Amniotic stem cell (primary cell): ENCODE data around the gene GALNT8.
"Not testable (repeated sequence)": the region's sequence is repeated elsewhere in the genome, so short reads cannot be mapped to it uniquely, and the experiment has no call there.

Source experiments
- DNase-seq: peaks from one replicate; lab custom pipeline; 2025; lab: John Stamatoyannopoulos, UW

The GALNT8 gene, protein sequence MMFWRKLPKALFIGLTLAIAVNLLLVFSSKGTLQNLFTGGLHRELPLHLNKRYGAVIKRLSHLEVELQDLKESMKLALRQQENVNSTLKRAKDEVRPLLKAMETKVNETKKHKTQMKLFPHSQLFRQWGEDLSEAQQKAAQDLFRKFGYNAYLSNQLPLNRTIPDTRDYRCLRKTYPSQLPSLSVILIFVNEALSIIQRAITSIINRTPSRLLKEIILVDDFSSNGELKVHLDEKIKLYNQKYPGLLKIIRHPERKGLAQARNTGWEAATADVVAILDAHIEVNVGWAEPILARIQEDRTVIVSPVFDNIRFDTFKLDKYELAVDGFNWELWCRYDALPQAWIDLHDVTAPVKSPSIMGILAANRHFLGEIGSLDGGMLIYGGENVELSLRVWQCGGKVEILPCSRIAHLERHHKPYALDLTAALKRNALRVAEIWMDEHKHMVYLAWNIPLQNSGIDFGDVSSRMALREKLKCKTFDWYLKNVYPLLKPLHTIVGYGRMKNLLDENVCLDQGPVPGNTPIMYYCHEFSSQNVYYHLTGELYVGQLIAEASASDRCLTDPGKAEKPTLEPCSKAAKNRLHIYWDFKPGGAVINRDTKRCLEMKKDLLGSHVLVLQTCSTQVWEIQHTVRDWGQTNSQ

GRCh38 chr12:4719821-4720636 lies at the start of gene GALNT8:
TSS of gene GALNT8 (plus strand) at chr12:4720400. CDS start at chr12:4720678, 278 bp downstream.
- no peak for DNase-seq

DNA sequence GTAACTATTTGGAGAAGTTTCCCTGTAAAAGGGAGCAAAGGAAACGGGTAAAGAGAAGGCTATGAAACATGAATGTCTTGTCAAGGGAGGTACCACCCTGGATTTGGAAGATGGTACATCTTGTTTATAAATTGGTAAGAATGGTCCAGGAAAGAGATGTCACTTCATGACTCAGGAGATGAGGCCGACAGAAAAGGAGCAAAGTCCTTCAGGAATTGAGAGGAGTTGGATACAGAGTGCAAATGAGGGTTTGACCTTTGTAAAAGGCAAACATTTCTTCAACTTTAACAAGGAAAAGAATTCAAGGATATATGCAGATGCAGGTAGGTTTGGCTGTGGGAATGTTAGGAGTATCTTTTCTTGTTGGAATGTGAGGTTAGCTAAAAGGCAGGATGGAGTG lies 40.5 kb upstream of the GALNT8 start:
- DNase-seq, result no peak

- no peak for DNase-seq
Measured at GRCh38 chr12:4681732-4682131, 38.5 kb upstream of the GALNT8 start.

GRCh38 chr12:4685317-4685716 lies 34.9 kb upstream of the GALNT8 start:
- DNase-seq, result no peak

DNA sequence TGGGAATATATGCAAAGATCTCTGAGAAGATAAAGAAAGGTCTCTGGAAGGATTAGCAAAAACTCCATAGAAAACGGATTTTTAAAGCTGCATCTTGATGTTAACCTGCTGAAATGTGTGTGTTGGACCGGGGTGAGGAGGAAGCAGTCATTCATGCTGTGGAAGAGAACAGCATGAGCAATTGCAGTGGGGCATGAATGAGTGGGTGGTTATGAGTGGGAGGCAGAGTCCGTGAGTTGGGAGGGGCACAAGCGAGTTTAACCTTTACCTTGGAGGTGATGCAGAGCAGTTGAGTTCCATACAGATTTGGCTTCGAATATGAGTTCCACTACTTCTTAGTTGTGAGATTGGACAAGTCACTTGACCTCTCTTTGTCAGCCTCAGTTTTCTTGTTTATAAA lies 29.4 kb upstream of the GALNT8 start:
- DNase-seq, result no peak

DNA sequence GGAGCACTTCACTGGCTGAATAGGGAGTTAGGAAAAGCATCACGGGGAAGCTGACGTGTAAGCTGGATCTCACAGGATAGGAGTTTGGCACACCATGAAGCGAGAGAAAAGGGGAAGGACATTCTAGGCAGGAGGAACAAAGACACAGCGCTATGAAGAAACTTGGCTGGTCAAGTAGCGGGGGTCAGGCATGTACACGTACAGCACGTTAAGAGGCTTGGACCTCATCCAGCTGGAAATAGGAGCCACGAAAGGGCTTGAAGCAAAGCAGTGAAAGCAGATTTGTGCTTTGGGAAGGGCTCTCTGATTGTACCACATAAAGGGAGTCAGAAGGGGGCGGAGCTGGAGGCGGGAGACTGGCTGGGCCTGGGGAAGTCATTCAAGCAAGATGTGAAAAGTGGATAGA lies 19.6 kb upstream of the GALNT8 start:
- DNase-seq, result no peak

DNA sequence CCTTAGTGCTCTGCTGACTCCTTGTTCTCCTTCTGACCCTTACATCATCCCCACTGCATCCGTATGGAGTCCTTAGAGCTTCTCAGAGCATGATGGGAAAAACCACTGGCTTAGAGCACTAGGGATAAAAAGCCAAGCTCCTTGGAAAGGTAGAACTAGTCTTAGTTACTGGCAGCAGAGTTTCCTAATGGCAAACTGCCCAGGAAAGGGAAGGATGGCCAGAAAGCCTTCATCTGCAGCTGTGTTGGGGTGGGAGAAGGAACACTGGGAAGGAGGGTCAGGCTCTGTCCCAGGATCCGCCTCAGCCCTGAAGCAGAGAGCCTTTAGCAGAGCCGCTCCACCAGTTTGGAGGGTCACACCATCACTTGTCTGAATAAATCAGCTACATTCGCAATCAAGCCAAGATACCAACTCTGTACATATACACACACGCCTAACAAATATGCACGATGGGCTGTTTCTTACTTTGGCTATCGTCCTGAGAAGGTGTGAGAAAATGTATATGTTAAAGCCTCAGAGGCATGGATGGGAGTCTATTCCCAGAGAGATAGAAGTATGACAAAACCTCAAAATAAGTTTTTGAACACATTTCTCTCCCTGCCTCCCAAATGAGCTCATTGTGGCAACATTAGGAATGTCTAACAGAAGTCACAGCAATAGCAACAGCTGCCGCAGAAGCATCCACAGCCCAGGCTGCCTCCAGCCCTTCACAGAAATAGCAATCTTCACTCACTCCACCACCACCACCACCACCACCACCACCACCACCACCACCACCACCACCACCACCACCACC lies 18.6 kb upstream of the GALNT8 start:
- DNase-seq, result no peak

- DNase-seq, result no peak
Measured at GRCh38 chr12:4703676-4704075, 16.5 kb upstream of the GALNT8 start.

DNA sequence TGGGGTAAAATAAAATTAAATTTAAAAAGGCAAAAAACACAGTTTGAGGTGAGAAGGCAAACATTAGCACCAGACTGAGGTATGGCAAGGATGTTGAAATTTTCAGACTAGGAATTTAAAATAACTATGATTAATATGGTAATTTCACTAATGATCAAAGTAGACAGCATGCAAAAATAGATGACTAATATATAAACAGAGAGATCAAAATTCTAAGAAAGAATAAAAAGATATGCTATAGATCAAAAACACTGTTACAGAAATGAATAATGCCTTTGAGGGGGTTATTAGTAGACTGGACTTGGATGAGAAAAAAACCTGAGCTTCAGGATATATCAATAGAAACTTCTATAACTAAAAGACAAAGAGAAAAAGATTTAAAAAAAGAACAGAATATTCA lies 14.4 kb upstream of the GALNT8 start:
- DNase-seq, result no peak

- no peak for DNase-seq
Measured at GRCh38 chr12:4707306-4707705, 12.9 kb upstream of the GALNT8 start.

- DNase-seq, result no peak
Measured at GRCh38 chr12:4710113-4710512, 10.1 kb upstream of the GALNT8 start.

DNA sequence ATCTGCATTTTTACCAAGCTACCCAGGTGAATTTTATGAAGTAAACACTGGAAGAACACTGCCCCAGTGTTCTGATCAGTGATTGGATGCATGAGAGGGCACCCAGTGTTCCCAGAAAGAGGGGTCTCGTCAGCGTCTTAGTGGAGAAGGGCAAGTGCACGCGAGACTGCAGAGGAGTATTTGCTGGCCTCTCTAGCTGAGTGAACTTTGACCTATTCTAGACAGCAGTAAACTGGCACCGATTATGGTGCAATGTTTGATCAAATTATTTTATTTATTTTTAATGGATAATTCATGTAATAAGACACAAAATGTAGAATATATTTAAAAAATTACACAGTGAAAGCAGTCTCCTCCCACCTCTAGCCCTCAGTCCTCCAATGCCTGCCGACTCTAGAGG lies 5.3 kb upstream of the GALNT8 start:
- DNase-seq, result no peak

GRCh38 chr12:4717806-4718205 lies 2.4 kb upstream of the GALNT8 start:
- DNase-seq, result no peak

GRCh38 chr12:4720637-4720995 lies 416 bp downstream of the GALNT8 start:
- DNase-seq, result no peak

- DNase-seq, result not testable (repeated sequence)
Measured at GRCh38 chr12:4721587-4721986, 1.4 kb downstream of the GALNT8 start.

DNA sequence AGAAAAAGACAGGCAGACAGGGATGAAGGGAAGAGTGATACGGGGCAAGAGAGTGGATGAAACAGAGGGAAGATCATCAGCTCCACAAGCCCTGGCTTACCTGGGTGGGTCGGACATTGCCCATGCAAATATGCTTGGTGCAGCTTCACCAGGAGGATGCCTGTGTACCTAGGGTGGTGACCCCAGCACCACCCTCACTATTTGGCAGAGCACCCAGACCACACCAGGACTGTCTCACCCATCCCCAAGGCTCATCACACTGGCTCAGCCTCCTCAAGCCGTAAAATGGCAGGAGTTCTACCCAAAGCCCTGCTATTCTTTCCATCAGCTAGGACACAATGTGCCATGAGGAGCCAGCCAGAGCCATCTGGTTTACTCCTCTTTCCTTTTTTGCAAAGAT lies 3.0 kb downstream of the GALNT8 start:
- no peak for DNase-seq

GRCh38 chr12:4725057-4725456 lies 4.9 kb downstream of the GALNT8 start:
- no peak for DNase-seq

DNA sequence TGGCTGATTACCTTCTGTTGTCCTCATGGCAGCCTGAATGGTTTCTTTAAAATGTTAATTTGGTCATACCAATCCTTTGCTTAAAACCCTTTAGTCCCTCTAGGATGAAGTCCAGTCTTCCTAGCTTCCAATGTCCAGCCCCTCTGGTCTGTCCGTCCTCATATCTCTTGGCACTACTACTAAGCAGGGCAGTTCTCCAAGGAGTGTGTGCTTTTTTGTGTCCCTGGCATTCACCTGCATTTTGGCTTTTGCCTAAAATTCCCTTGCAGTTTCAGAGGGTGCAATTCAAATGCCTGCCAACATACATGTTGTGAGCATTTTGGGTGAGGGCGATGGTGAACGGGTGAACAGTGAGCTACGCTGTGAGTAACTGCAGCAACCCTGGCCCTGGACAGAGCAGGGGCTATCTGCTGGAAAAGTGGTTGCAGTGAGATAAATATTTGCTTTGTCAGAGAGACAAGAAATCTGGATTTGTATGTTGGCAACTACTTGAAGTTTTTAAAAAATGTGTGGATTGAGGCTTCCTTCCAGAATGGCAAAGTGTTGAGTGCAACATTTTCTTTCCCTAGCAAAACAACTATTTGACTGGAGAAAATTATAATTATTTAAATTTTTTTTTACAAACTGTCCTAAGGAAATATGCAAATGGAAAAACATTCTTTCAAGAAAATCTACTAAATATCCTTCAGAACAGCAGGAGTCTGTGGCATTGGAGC lies 14.6 kb downstream of the GALNT8 start:
- DNase-seq, result no peak

- no peak for DNase-seq
Measured at GRCh38 chr12:4736091-4736490, 15.9 kb downstream of the GALNT8 start.

GRCh38 chr12:4738541-4738940 lies 18.3 kb downstream of the GALNT8 start:
- no peak for DNase-seq

- no peak for DNase-seq
Measured at GRCh38 chr12:4742416-4742970, 22.3 kb downstream of the GALNT8 start.
